MCF 10A (cell line): Measurements from ENCODE around the gene IL2RA. TPM values are rescaled to one million over a fixed set of nuclear protein-coding genes. Genes with fewer than 3 reads are reported as not detected.

Experiments
- BruUV-seq: library from RNA; stranded (reverse); fragments of 400-500 nt; replicated peaks from 2 replicates; lab custom pipeline; 2021; lab: Mats Ljungman, UMichigan
- CTCF ChIA-PET: fragments of 300-600 bp; sonication (Branson Sonifier 250); formaldehyde crosslinking; extraction: SDS; loops from one replicate; lab custom pipeline; 2021; ENCODE audit warnings: antibody characterized with exemption, inconsistent platforms; lab: Yijun Ruan, JAX
- POLR2A ChIA-PET: fragments of 300-600, 350-650 bp; sonication (Branson Sonifier 250); formaldehyde crosslinking; extraction: SDS; loops from one replicate; lab custom pipeline; 2020; ENCODE audit warnings: antibody characterized with exemption, inconsistent platforms; lab: Yijun Ruan, JAX
- DNase-seq: peaks from one replicate; pipeline ENCODE4 v3.0.0-alpha.2; 2018; ENCODE audit not compliant: unreplicated experiment
- H3K27ac Mint-ChIP-seq: one replicate; pipeline ENCODE4 v1.8.0; 2022; ENCODE audit warnings: mild to moderate bottlenecking, low read depth, mixed read lengths; ENCODE audit not compliant: unreplicated experiment
- H3K27me3 Mint-ChIP-seq: one replicate; pipeline ENCODE4 v1.8.0; 2022; ENCODE audit warnings: mixed read lengths; ENCODE audit not compliant: insufficient read depth, unreplicated experiment
- H3K36me3 Mint-ChIP-seq: one replicate; pipeline ENCODE4 v1.8.0; 2022; ENCODE audit warnings: mild to moderate bottlenecking, moderate library complexity, mixed read lengths; ENCODE audit not compliant: insufficient read depth, unreplicated experiment
- H3K4me1 Mint-ChIP-seq: one replicate; pipeline ENCODE4 v1.8.0; 2022; ENCODE audit warnings: mixed read lengths; ENCODE audit not compliant: insufficient read depth, unreplicated experiment
- H3K4me3 Mint-ChIP-seq: one replicate; pipeline ENCODE4 v1.8.0; 2022; ENCODE audit warnings: mild to moderate bottlenecking, moderate library complexity, mixed read lengths; ENCODE audit not compliant: unreplicated experiment
- H3K9me3 Mint-ChIP-seq: one replicate; pipeline ENCODE4 v1.8.0; 2022; ENCODE audit warnings: mixed read lengths; ENCODE audit not compliant: unreplicated experiment
- intact Hi-C: fragments of 100-400 bp; cut with micrococcal nuclease; formaldehyde crosslinking; loops from 2 replicates; pipeline ENCODE4 v1.14.1; 2022
- total RNA-seq: library from RNA; stranded (reverse); gene quantifications from 2 replicates; pipeline ENCODE4 v1.2.3, GENCODE V29; 2022
- TF ChIP-seq, protein P1 (sequence below): fragments of 200-600 bp; IDR thresholded peaks from one replicate; pipeline ENCODE4 v1.8.0; 2022; ENCODE audit warnings: antibody characterized with exemption, mild to moderate bottlenecking; ENCODE audit not compliant: unreplicated experiment

Gene IL2RA
- total RNA-seq, 1 experiment from 2014 or later, result not detected

DNA sequence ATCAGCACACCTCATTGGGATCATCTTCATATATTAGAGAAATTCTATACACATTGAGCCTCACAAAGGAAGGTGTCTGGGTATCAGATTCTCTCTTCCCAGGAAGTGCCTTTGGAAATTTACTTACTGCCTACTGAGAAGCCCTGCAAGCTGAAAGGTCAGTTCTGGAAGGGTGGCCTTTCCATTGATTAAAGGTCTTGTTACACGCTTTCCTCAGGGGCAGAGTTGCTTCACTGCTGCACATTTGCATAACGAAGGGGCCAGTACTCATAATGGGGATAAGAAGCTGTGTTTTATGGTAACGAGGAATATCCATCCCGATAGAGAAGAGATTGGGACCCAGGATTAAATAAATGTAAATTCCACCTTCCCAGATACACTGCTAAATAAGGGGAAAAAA, 65.5 kb downstream of the IL2RA start:
- ChIA-PET CTCF (no interaction called here), POLR2A (no interaction called here)
- Mint-ChIP-seq H3K27ac (no peak overlapping the region), H3K27me3 (peaks cover 42% of the 10 kb centered on the region), H3K4me1 (no peaks in the 10 kb centered on the region), H3K4me3 (no peak overlapping the region), H3K9me3 (peaks cover 10% of the 10 kb centered on the region), H3K36me3 (no peaks in the 10 kb centered on the region)
- intact Hi-C loops, result no loop called here
- DNase-seq, result no peak
- TF ChIP-seq, protein P1, sequence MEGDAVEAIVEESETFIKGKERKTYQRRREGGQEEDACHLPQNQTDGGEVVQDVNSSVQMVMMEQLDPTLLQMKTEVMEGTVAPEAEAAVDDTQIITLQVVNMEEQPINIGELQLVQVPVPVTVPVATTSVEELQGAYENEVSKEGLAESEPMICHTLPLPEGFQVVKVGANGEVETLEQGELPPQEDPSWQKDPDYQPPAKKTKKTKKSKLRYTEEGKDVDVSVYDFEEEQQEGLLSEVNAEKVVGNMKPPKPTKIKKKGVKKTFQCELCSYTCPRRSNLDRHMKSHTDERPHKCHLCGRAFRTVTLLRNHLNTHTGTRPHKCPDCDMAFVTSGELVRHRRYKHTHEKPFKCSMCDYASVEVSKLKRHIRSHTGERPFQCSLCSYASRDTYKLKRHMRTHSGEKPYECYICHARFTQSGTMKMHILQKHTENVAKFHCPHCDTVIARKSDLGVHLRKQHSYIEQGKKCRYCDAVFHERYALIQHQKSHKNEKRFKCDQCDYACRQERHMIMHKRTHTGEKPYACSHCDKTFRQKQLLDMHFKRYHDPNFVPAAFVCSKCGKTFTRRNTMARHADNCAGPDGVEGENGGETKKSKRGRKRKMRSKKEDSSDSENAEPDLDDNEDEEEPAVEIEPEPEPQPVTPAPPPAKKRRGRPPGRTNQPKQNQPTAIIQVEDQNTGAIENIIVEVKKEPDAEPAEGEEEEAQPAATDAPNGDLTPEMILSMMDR, result no peak
- no TSS peak for BruUV-seq

DNA sequence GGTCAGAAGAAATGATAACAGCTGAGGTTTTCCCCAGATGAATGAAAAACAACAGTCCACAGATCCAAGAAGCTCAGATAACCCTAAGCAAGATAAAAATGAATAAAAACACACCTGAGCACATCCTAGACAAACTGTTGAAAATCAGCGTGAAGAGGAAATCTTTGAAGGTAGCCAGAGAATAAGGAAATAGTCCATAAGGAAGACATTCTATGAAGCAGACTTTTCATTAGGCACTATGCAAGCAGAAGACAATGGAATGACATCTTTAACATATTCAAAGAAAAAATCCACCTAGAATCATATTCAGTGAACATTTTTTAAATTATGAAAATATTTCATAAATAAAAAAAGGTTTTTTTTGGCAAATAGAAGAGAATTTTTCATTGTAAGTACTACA, 69.8 kb downstream of the IL2RA start:
- no peaks in the 10 kb centered on the region for H3K4me1 Mint-ChIP-seq
- H3K27ac Mint-ChIP-seq, result no peak overlapping the region
- TF ChIP-seq, protein P1, result no peak
- CTCF ChIA-PET, result no interaction called here
- no TSS peak for BruUV-seq
- intact Hi-C loops, result no loop called here
- H3K9me3 Mint-ChIP-seq, result peaks cover 10% of the 10 kb centered on the region
- peaks cover 4% of the 10 kb centered on the region for H3K27me3 Mint-ChIP-seq
- POLR2A ChIA-PET, result no interaction called here
- no peak overlapping the region for H3K4me3 Mint-ChIP-seq
- no peak for DNase-seq
- H3K36me3 Mint-ChIP-seq, result no peaks in the 10 kb centered on the region

DNA sequence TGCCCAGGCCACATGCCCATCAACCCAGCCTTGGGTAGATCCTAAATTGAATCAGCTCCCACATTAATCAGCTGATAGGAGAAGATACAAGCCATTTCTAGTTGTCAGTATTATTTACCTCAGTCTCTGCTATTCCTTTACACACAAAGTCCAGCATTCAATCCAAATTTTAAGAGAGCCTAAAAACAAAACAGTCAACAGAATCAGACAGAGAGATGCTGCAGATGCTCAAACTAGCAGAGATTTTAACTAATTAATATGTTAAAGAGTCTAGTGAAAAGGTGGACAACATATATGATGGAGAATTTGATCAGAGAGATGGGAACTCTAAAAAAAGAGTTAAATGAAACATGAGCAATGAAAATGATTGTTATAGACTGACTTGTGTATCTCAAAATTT, 70.5 kb downstream of the IL2RA start:
- DNase-seq, result no peak
- ChIA-PET POLR2A (no interaction called here), CTCF (no interaction called here)
- H3K27me3 Mint-ChIP-seq, result no peaks in the 10 kb centered on the region
- TF ChIP-seq, protein P1, result no peak
- no peaks in the 10 kb centered on the region for H3K4me1 Mint-ChIP-seq
- H3K27ac Mint-ChIP-seq, result no peak overlapping the region
- no peaks in the 10 kb centered on the region for H3K36me3 Mint-ChIP-seq
- intact Hi-C loops, result no loop called here
- H3K4me3 Mint-ChIP-seq, result no peak overlapping the region
- no TSS peak for BruUV-seq
- peaks cover 10% of the 10 kb centered on the region for H3K9me3 Mint-ChIP-seq

DNA sequence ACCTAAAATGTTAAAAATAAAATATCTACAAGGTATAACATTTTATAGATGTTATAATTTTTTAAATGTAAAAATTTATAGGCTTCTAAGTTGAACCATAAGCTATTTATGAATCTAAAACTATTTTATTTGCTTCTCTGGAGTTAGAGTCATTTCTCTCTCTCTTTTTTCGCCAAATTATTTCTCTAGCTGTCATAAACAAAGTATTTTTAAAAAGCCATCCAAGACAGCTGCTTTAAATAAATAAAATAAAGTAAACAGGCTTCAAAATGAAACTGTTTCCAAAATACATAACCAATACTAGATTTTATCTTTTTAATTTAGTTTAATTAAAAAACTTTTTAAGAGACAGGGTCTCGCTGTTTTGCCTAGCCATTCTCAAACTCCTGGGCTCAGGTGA, 72.4 kb downstream of the IL2RA start:
- no peak overlapping the region for H3K27ac Mint-ChIP-seq
- H3K27me3 Mint-ChIP-seq, result no peaks in the 10 kb centered on the region
- POLR2A ChIA-PET, result no interaction called here
- BruUV-seq, result no TSS peak
- peaks cover 6% of the 10 kb centered on the region for H3K4me1 Mint-ChIP-seq
- H3K9me3 Mint-ChIP-seq, result peaks cover 10% of the 10 kb centered on the region
- TF ChIP-seq, protein P1, result no peak
- H3K36me3 Mint-ChIP-seq, result no peaks in the 10 kb centered on the region
- CTCF ChIA-PET, result interaction anchor here (0.6 kb wide), 1 partner anchor 14 kb away, joined by 3 read pairs; no protein-coding TSS in a partner anchor
- no peak overlapping the region for H3K4me3 Mint-ChIP-seq
- intact Hi-C loops, result no loop called here
- DNase-seq, result no peak
